SK-N-SH treated with all-trans-retinoic acid at 6 μM for 48 hours (cell line): ENCODE measurements around the gene CD99.

ENCODE experiments used
- ATAC-seq: fragments of 200-7000 bp; cut with Tn5 transposase; 3 replicates; pipeline ENCODE4 v1.9.1; 2020; ENCODE audit warnings: mild to moderate bottlenecking, moderate library complexity
- ARNTL ChIP-seq: fragments of 450-650 bp; formaldehyde crosslinking; IDR thresholded peaks from 2 replicates; pipeline ENCODE4 v1.5.0; 2020; ENCODE audit warnings: low read depth, mild to moderate bottlenecking, moderate library complexity, borderline replicate concordance
- BACH2 ChIP-seq: fragments of 250-450 bp; sonication (Bioruptor Pico); IDR thresholded peaks from 2 replicates; pipeline ENCODE4 v1.9.0; 2021; ENCODE audit warnings: mild to moderate bottlenecking, borderline replicate concordance
- CREB5 ChIP-seq: fragments of 250-450 bp; sonication (Bioruptor Pico); IDR thresholded peaks from 2 replicates; pipeline ENCODE4 v1.5.1; 2020; ENCODE audit warnings: low read depth, mild to moderate bottlenecking, moderate library complexity
- CSDC2 ChIP-seq: fragments of 250-450 bp; sonication (Bioruptor Pico); IDR thresholded peaks from 2 replicates; pipeline ENCODE4 v1.5.0; 2020; ENCODE audit warnings: mild to moderate bottlenecking, moderate library complexity
- ESRRG ChIP-seq: fragments of 250-450 bp; sonication (Bioruptor Pico); IDR thresholded peaks from 2 replicates; pipeline ENCODE4 v1.6.1; 2021; ENCODE audit warnings: mild to moderate bottlenecking
- GLIS3 ChIP-seq: fragments of 250-450 bp; sonication (Bioruptor Pico); IDR thresholded peaks from 2 replicates; pipeline ENCODE4 v1.5.0; 2020; ENCODE audit warnings: mild to moderate bottlenecking, moderate library complexity
- ISL1 ChIP-seq: fragments of 250-450 bp; sonication (Bioruptor Pico); IDR thresholded peaks from 2 replicates; pipeline ENCODE4 v2.1.2; 2022; ENCODE audit warnings: mild to moderate bottlenecking, moderate library complexity
- POU6F1 ChIP-seq: fragments of 250-450 bp; sonication (Bioruptor Pico); IDR thresholded peaks from 2 replicates; pipeline ENCODE4 v1.8.0; 2021; ENCODE audit warnings: low read depth, mild to moderate bottlenecking, moderate library complexity, borderline replicate concordance
- PPARA ChIP-seq: fragments of 250-450 bp; sonication (Bioruptor Pico); IDR thresholded peaks from 2 replicates; pipeline ENCODE4 v1.5.0; 2020; ENCODE audit warnings: mild to moderate bottlenecking, borderline replicate concordance
- SNAI2 ChIP-seq: fragments of 250-450 bp; sonication (Bioruptor Pico); IDR thresholded peaks from 2 replicates; pipeline ENCODE4 v1.5.0; 2020; ENCODE audit warnings: mild to moderate bottlenecking, moderate library complexity
- TCF4 ChIP-seq: fragments of 250-450 bp; sonication (Bioruptor Pico); IDR thresholded peaks from 2 replicates; pipeline ENCODE4 v1.8.0; 2021; ENCODE audit warnings: mild to moderate bottlenecking, moderate library complexity, borderline replicate concordance
- TOX ChIP-seq: fragments of 250-450 bp; sonication (Bioruptor Pico); IDR thresholded peaks from 2 replicates; pipeline ENCODE4 v1.8.0; 2021; ENCODE audit warnings: mild to moderate bottlenecking, moderate library complexity, borderline replicate concordance
- ZC3H10 ChIP-seq: fragments of 250-450 bp; sonication (Bioruptor Pico); IDR thresholded peaks from 2 replicates; pipeline ENCODE4 v1.5.1; 2021; ENCODE audit warnings: mild to moderate bottlenecking, moderate library complexity
- ZFP3 ChIP-seq: fragments of 250-450 bp; sonication (Bioruptor Pico); IDR thresholded peaks from 2 replicates; pipeline ENCODE4 v1.5.0; 2020; ENCODE audit warnings: mild to moderate bottlenecking, moderate library complexity
- ZFP30 ChIP-seq: fragments of 450-650 bp; formaldehyde crosslinking; IDR thresholded peaks from 2 replicates; pipeline ENCODE4 v1.5.0; 2022; ENCODE audit warnings: mild to moderate bottlenecking, moderate library complexity
- ZNF565 ChIP-seq: fragments of 450-650 bp; formaldehyde crosslinking; conservative IDR thresholded peaks from 2 replicates; pipeline ENCODE4 v1.5.0; 2020; ENCODE audit warnings: low read depth, mild to moderate bottlenecking, moderate library complexity
- ZNF8 ChIP-seq: fragments of 450-650 bp; formaldehyde crosslinking; IDR thresholded peaks from 2 replicates; pipeline ENCODE4 v1.5.0; 2020; ENCODE audit warnings: mild to moderate bottlenecking, moderate library complexity
- TF ChIP-seq, protein P1 (sequence below): fragments of 250-450 bp; sonication (Bioruptor Pico); IDR thresholded peaks from 2 replicates; pipeline ENCODE4 v1.8.0; 2020; ENCODE audit warnings: mild to moderate bottlenecking, moderate library complexity, borderline replicate concordance
- TF ChIP-seq, protein P2 (sequence below): fragments of 250-450 bp; sonication (Bioruptor Pico); IDR thresholded peaks from 2 replicates; pipeline ENCODE4 v1.5.0; 2020; ENCODE audit warnings: mild to moderate bottlenecking, moderate library complexity

Gene CD99

GRCh38 chrX:2708021-2708420 is 16.9 kb downstream of the CD99 start (continued):
- TF ChIP-seq, protein P1, sequence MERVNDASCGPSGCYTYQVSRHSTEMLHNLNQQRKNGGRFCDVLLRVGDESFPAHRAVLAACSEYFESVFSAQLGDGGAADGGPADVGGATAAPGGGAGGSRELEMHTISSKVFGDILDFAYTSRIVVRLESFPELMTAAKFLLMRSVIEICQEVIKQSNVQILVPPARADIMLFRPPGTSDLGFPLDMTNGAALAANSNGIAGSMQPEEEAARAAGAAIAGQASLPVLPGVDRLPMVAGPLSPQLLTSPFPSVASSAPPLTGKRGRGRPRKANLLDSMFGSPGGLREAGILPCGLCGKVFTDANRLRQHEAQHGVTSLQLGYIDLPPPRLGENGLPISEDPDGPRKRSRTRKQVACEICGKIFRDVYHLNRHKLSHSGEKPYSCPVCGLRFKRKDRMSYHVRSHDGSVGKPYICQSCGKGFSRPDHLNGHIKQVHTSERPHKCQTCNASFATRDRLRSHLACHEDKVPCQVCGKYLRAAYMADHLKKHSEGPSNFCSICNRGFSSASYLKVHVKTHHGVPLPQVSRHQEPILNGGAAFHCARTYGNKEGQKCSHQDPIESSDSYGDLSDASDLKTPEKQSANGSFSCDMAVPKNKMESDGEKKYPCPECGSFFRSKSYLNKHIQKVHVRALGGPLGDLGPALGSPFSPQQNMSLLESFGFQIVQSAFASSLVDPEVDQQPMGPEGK (CRISPR knock-in tag) = no peak
- TF ChIP-seq CSDC2 (CRISPR knock-in tag) = no peak
- TF ChIP-seq ZC3H10 (CRISPR knock-in tag) = no peak
- no peak for TF ChIP-seq ISL1
- no peak for TF ChIP-seq ARNTL (CRISPR knock-in tag)
- no peak for TF ChIP-seq POU6F1 (CRISPR knock-in tag)
- TF ChIP-seq GLIS3 = no peak
- no peak for TF ChIP-seq PPARA
- no peak for TF ChIP-seq ESRRG (CRISPR knock-in tag)
- no peak for TF ChIP-seq ZFP3 (CRISPR knock-in tag)
- TF ChIP-seq BACH2 (CRISPR knock-in tag) = no peak

DNA sequence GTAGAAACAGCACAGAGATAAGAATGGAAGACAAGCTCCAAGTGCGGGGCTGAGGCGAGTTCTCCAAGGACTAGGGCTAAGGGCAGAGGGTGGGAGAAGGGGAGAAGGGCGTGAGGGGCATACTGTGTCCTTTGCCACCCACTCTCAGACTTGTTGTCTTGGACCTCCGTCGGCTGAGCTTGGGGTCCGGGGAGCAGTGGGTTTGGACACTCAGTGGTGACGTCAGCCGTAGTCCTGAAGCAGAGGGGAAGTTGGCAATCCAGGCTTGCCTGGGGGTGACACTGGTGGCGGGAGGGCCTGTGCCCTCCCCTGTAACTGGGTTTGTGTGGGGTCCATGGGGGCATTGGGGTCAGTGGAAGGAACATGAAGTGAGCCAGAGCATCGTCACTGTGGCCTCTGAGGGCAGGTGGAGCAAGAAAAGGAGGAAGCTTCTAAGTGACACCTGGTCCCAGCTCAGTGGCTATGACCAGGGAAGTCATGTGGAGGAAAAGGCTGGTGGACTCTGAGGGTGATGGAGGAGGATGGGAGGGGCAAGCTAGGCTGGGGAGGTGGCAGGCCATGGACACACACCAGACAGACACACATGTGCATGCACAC is 17.6 kb downstream of the CD99 start:
- ATAC-seq = no peak
- TF ChIP-seq POU6F1 (CRISPR knock-in tag) (no peak), ZFP30 (no peak), PPARA (no peak), CSDC2 (CRISPR knock-in tag) (no peak), ISL1 (no peak), ZNF8 (CRISPR knock-in tag) (no peak), BACH2 (CRISPR knock-in tag) (no peak), TOX (CRISPR knock-in tag) (no peak), SNAI2 (CRISPR knock-in tag) (no peak)
- TF ChIP-seq, protein P1 (CRISPR knock-in tag) = no peak

GRCh38 chrX:2709556-2709955 is 18.5 kb downstream of the CD99 start:
- ATAC-seq = no peak
- TF ChIP-seq ZC3H10 (CRISPR knock-in tag) = no peak
- TF ChIP-seq, protein P1 (CRISPR knock-in tag) = no peak
- TF ChIP-seq SNAI2 (CRISPR knock-in tag) = no peak
- TF ChIP-seq ZNF8 (CRISPR knock-in tag) = no peak
- no peak for TF ChIP-seq PPARA
- no peak for TF ChIP-seq GLIS3
- no peak for TF ChIP-seq CREB5 (CRISPR knock-in tag)
- TF ChIP-seq TCF4 (CRISPR knock-in tag) = no peak
- TF ChIP-seq POU6F1 (CRISPR knock-in tag) = no peak
- no peak for TF ChIP-seq ARNTL (CRISPR knock-in tag)
- TF ChIP-seq ISL1 = no peak
- TF ChIP-seq ZFP3 (CRISPR knock-in tag) = no peak
- no peak for TF ChIP-seq ZNF565 (CRISPR knock-in tag)
- TF ChIP-seq, protein P2, sequence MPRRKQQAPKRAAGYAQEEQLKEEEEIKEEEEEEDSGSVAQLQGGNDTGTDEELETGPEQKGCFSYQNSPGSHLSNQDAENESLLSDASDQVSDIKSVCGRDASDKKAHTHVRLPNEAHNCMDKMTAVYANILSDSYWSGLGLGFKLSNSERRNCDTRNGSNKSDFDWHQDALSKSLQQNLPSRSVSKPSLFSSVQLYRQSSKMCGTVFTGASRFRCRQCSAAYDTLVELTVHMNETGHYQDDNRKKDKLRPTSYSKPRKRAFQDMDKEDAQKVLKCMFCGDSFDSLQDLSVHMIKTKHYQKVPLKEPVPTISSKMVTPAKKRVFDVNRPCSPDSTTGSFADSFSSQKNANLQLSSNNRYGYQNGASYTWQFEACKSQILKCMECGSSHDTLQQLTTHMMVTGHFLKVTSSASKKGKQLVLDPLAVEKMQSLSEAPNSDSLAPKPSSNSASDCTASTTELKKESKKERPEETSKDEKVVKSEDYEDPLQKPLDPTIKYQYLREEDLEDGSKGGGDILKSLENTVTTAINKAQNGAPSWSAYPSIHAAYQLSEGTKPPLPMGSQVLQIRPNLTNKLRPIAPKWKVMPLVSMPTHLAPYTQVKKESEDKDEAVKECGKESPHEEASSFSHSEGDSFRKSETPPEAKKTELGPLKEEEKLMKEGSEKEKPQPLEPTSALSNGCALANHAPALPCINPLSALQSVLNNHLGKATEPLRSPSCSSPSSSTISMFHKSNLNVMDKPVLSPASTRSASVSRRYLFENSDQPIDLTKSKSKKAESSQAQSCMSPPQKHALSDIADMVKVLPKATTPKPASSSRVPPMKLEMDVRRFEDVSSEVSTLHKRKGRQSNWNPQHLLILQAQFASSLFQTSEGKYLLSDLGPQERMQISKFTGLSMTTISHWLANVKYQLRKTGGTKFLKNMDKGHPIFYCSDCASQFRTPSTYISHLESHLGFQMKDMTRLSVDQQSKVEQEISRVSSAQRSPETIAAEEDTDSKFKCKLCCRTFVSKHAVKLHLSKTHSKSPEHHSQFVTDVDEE (CRISPR knock-in tag) = no peak
- TF ChIP-seq ZFP30 = no peak
